K562 (cell line): ENCODE results near the gene HOXA2.

ENCODE experiments used
- ELF4 ChIP-seq: fragments of 450-650 bp; formaldehyde crosslinking; IDR thresholded peaks from 2 replicates; pipeline ENCODE4 v1.4.0; 2022; ENCODE audit warnings: missing genetic modification characterization
- TF ChIP-seq, protein P1 (sequence below), 2 experiments: fragments of 450-650 bp in 1 of 2; sonication (generic) in 1 of 2; formaldehyde crosslinking in 1 of 2; IDR thresholded peaks; 2 replicates each; pipeline versions ENCODE4 v1.7.1 to v1.9.0; 2016 to 2022; ENCODE audit warnings: inconsistent platforms in 1 of 2, mild to moderate bottlenecking in 1 of 2, missing genetic modification reagents in 1 of 2
- TF ChIP-seq, protein P2 (sequence below), 3 experiments: IDR thresholded peaks in 2 of 3; conservative IDR thresholded peaks in 1 of 3; 2 replicates each; pipeline ENCODE4 v1.5.1; 2011 to 2012; ENCODE audit warnings: low read length in 3 of 3, mild to moderate bottlenecking in 3 of 3, control low read depth in 2 of 3, improper control_type of control experiment in 1 of 3, inconsistent platforms in 1 of 3, low read depth in 1 of 3, mixed read lengths in 1 of 3, moderate library complexity in 1 of 3; ENCODE audit not compliant: insufficient read depth in 2 of 3
- TF ChIP-seq, protein P3 (sequence below): sonication (generic); formaldehyde crosslinking; IDR thresholded peaks from 2 replicates; pipeline ENCODE4 v1.5.0; 2020; ENCODE audit warnings: missing genetic modification reagents
- TF ChIP-seq, protein P4 (sequence below): sonication (generic); formaldehyde crosslinking; IDR thresholded peaks from 2 replicates; pipeline ENCODE4 v1.8.0; 2023; ENCODE audit warnings: mild to moderate bottlenecking, missing genetic modification reagents

DNA sequence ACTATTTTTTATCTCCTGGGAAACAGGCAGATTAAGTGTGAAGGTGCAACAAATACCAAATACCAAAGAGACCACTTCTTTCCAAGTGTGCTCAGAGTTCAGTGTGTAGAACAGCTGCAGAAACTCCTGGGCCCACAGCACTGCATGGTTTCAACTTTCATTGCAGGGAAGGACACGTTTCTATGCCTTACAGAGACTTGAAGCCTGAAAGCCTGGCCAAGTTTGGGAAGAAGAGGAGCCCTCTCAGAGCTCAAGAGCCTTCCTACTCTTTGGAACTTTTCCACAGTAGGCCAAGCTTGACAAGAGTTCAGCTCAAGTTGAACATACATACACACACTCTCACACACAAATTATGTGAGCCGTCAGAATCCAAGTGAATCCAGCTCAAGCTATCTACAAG, 25.6 kb upstream of the HOXA2 start:
- TF ChIP-seq, protein P1, sequence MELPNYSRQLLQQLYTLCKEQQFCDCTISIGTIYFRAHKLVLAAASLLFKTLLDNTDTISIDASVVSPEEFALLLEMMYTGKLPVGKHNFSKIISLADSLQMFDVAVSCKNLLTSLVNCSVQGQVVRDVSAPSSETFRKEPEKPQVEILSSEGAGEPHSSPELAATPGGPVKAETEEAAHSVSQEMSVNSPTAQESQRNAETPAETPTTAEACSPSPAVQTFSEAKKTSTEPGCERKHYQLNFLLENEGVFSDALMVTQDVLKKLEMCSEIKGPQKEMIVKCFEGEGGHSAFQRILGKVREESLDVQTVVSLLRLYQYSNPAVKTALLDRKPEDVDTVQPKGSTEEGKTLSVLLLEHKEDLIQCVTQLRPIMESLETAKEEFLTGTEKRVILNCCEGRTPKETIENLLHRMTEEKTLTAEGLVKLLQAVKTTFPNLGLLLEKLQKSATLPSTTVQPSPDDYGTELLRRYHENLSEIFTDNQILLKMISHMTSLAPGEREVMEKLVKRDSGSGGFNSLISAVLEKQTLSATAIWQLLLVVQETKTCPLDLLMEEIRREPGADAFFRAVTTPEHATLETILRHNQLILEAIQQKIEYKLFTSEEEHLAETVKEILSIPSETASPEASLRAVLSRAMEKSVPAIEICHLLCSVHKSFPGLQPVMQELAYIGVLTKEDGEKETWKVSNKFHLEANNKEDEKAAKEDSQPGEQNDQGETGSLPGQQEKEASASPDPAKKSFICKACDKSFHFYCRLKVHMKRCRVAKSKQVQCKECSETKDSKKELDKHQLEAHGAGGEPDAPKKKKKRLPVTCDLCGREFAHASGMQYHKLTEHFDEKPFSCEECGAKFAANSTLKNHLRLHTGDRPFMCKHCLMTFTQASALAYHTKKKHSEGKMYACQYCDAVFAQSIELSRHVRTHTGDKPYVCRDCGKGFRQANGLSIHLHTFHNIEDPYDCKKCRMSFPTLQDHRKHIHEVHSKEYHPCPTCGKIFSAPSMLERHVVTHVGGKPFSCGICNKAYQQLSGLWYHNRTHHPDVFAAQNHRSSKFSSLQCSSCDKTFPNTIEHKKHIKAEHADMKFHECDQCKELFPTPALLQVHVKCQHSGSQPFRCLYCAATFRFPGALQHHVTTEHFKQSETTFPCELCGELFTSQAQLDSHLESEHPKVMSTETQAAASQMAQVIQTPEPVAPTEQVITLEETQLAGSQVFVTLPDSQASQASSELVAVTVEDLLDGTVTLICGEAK (IDR thresholded peaks at IDR 0.05): no peak
- TF ChIP-seq, protein P1 (CRISPR knock-in tag; IDR thresholded peaks at IDR 0.05): no peak
- TF ChIP-seq, protein P2, sequence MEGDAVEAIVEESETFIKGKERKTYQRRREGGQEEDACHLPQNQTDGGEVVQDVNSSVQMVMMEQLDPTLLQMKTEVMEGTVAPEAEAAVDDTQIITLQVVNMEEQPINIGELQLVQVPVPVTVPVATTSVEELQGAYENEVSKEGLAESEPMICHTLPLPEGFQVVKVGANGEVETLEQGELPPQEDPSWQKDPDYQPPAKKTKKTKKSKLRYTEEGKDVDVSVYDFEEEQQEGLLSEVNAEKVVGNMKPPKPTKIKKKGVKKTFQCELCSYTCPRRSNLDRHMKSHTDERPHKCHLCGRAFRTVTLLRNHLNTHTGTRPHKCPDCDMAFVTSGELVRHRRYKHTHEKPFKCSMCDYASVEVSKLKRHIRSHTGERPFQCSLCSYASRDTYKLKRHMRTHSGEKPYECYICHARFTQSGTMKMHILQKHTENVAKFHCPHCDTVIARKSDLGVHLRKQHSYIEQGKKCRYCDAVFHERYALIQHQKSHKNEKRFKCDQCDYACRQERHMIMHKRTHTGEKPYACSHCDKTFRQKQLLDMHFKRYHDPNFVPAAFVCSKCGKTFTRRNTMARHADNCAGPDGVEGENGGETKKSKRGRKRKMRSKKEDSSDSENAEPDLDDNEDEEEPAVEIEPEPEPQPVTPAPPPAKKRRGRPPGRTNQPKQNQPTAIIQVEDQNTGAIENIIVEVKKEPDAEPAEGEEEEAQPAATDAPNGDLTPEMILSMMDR (IDR thresholded peaks at IDR 0.05 in 2 of 3, conservative IDR thresholded peaks at IDR 0.05 in 1 of 3; ENCODE audit: insufficient read depth in 2 of 3, low read depth in 1 of 3, low read length in 3 of 3): no peak
- TF ChIP-seq ELF4 (CRISPR knock-in tag): no peak
- TF ChIP-seq, protein P3, sequence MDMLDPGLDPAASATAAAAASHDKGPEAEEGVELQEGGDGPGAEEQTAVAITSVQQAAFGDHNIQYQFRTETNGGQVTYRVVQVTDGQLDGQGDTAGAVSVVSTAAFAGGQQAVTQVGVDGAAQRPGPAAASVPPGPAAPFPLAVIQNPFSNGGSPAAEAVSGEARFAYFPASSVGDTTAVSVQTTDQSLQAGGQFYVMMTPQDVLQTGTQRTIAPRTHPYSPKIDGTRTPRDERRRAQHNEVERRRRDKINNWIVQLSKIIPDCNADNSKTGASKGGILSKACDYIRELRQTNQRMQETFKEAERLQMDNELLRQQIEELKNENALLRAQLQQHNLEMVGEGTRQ (CRISPR knock-in tag): no peak
- TF ChIP-seq, protein P4, sequence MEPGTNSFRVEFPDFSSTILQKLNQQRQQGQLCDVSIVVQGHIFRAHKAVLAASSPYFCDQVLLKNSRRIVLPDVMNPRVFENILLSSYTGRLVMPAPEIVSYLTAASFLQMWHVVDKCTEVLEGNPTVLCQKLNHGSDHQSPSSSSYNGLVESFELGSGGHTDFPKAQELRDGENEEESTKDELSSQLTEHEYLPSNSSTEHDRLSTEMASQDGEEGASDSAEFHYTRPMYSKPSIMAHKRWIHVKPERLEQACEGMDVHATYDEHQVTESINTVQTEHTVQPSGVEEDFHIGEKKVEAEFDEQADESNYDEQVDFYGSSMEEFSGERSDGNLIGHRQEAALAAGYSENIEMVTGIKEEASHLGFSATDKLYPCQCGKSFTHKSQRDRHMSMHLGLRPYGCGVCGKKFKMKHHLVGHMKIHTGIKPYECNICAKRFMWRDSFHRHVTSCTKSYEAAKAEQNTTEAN (CRISPR knock-in tag): no peak
